Mesendoderm (in vitro differentiated cells): Measurements from ENCODE around the gene MED4.
A peak's percentile ranks its signal among the peaks of the same experiment; 100 is the strongest.
"Not testable (repeated sequence)": the region's sequence is repeated elsewhere in the genome, so short reads cannot be mapped to it uniquely, and the experiment has no call there.

Experiments
- DNase-seq: peaks from one replicate; pipeline ENCODE4 v3.0.0; 2013
- H2AK5ac ChIP-seq: 2 replicates; pipeline ENCODE4 v1.6.1; 2013; ENCODE audit warnings: low read length, inconsistent platforms
- H2BK120ac ChIP-seq: 2 replicates; pipeline ENCODE4 v1.6.1; 2013; ENCODE audit warnings: low read depth, mild to moderate bottlenecking, low read length, moderate library complexity, mixed read lengths
- H2BK15ac ChIP-seq: replicated peaks from 2 replicates; pipeline ENCODE4 v1.6.1; 2013; ENCODE audit warnings: low read depth, mild to moderate bottlenecking, moderate library complexity
- H2BK5ac ChIP-seq: 2 replicates; pipeline ENCODE4 v1.6.1; 2013; ENCODE audit warnings: low read length, inconsistent platforms
- H3K18ac ChIP-seq: 2 replicates; pipeline ENCODE4 v1.6.1; 2013; ENCODE audit warnings: mild to moderate bottlenecking, low read length, mixed read lengths
- H3K23ac ChIP-seq: one replicate; pipeline ENCODE4 v1.6.1; 2013; ENCODE audit warnings: low read length
- H3K27ac ChIP-seq: 2 replicates; pipeline ENCODE4 v1.5.1; 2013; ENCODE audit warnings: low read depth, mild to moderate bottlenecking, inconsistent platforms, low read length, moderate library complexity
- H3K27me3 ChIP-seq: 2 replicates; pipeline ENCODE4 v1.6.1; 2013; ENCODE audit warnings: low read length, control low read depth, mild to moderate bottlenecking, inconsistent platforms; ENCODE audit not compliant: insufficient read depth, poor library complexity
- H3K36me3 ChIP-seq: 2 replicates; pipeline ENCODE4 v1.6.1; 2013; ENCODE audit warnings: low read length, inconsistent platforms; ENCODE audit not compliant: control insufficient read depth, insufficient read depth
- H3K4ac ChIP-seq: one replicate; pipeline ENCODE4 v1.6.1; 2013; ENCODE audit warnings: low read depth, mild to moderate bottlenecking, low read length, moderate library complexity
- H3K4me1 ChIP-seq: 2 replicates; pipeline ENCODE4 v1.6.1; 2013; ENCODE audit warnings: low read depth, low read length, inconsistent platforms; ENCODE audit not compliant: control insufficient read depth
- H3K4me2 ChIP-seq: 2 replicates; pipeline ENCODE4 v1.6.1; 2013; ENCODE audit warnings: low read length
- H3K4me3 ChIP-seq: 2 replicates; pipeline ENCODE4 v1.5.1; 2013; ENCODE audit warnings: mild to moderate bottlenecking, low read length
- H3K56ac ChIP-seq: one replicate; pipeline ENCODE4 v1.6.1; 2013; ENCODE audit warnings: low read length
- H3K79me1 ChIP-seq: 2 replicates; pipeline ENCODE4 v1.6.1; 2013; ENCODE audit warnings: low read length, inconsistent platforms
- H3K79me2 ChIP-seq: 2 replicates; pipeline ENCODE4 v1.6.1; 2013; ENCODE audit warnings: mild to moderate bottlenecking, low read length; ENCODE audit not compliant: control insufficient read depth, insufficient read depth
- H3K9ac ChIP-seq: 2 replicates; pipeline ENCODE4 v1.6.1; 2013; ENCODE audit warnings: low read length, inconsistent platforms
- H4K5ac ChIP-seq: one replicate; pipeline ENCODE4 v1.6.1; 2013; ENCODE audit warnings: low read length
- H4K8ac ChIP-seq: one replicate; pipeline ENCODE4 v1.6.1; 2013; ENCODE audit warnings: low read depth, mild to moderate bottlenecking, control low read depth, low read length, moderate library complexity
- WGBS: extraction: QIAGEN DNeasy Blood & Tissue Kit; methylation state at CpG from one replicate; pipeline ENCODE4 v1.1.7; 2013; ENCODE audit warnings: low lambda C conversion rate, missing lambda C conversion rate; ENCODE audit not compliant: insufficient coverage; ENCODE audit errors: extremely low coverage; 5-methylcytosine and 5-hydroxymethylcytosine counted together

MED4 gene

DNA sequence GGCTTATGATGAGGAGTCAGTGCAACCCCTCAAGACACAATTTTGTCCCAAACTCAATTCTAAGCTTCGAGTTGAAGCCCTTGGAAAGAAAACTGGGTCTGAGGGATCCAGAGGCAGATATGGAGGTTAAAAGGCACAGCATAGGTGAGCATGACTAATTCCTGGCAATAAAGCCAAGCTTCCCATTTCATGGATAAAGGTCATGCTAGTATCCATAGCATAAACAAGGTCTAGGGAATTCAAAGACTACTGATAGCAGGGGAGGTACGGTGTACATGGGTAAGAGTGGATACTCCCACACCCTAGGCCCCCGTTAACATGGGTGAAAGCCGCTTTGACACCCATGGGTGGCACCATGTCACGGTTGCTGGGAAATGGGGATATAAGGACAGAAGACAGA lies 24.0 kb downstream of the MED4 start:
- H3K27ac ChIP-seq: no peak overlapping the region

GRCh38 chr13:48069573-48069972 lies 25.3 kb downstream of the MED4 start:
- H3K23ac ChIP-seq: no peak overlapping the region
- H2BK120ac ChIP-seq: no peak overlapping the region
- no peak overlapping the region for H2BK5ac ChIP-seq
- no peak overlapping the region for H3K9ac ChIP-seq
- peaks cover 12% of the 10 kb centered on the region for H3K36me3 ChIP-seq
- no CpG with 5 or more reads among the region's 1 CpG for WGBS
- H3K27me3 ChIP-seq: no peaks in the 10 kb centered on the region
- H4K5ac ChIP-seq: no peak overlapping the region
- H3K79me1 ChIP-seq: no peaks in the 10 kb centered on the region
- DNase-seq: peak; percentile 56
- no peak overlapping the region for H3K4ac ChIP-seq
- H3K79me2 ChIP-seq: no peaks in the 10 kb centered on the region
- no peak overlapping the region for H3K4me2 ChIP-seq
- H4K8ac ChIP-seq: no peak overlapping the region
- H2BK15ac ChIP-seq: no peak overlapping the region
- no peak overlapping the region for H3K56ac ChIP-seq
- H3K18ac ChIP-seq: no peak overlapping the region
- no peak overlapping the region for H3K4me3 ChIP-seq
- no peaks in the 10 kb centered on the region for H3K4me1 ChIP-seq
- H2AK5ac ChIP-seq: no peak overlapping the region
- H3K27ac ChIP-seq: no peak overlapping the region

More for the DNA sequence above, 24.0 kb downstream of the MED4 start:
- Histone ChIP-seq H3K4me2 (no peak overlapping the region), H3K4me1 (no peaks in the 10 kb centered on the region), H3K9ac (no peak overlapping the region), H3K4me3 (no peak overlapping the region), H2BK15ac (no peak overlapping the region), H3K79me2 (no peaks in the 10 kb centered on the region), H3K36me3 (peaks cover 12% of the 10 kb centered on the region), H3K18ac (no peak overlapping the region), H4K5ac (no peak overlapping the region), H3K27me3 (no peaks in the 10 kb centered on the region), H3K23ac (no peak overlapping the region), H4K8ac (no peak overlapping the region), H3K56ac (no peak overlapping the region), H2BK5ac (no peak overlapping the region), H3K4ac (no peak overlapping the region), H3K79me1 (no peaks in the 10 kb centered on the region), H2BK120ac (no peak overlapping the region), H2AK5ac (no peak overlapping the region)
- peak; percentile 28 for DNase-seq
- no CpG with 5 or more reads among the region's 5 CpGs for WGBS

GRCh38 chr13:48068952-48069351 lies 26.0 kb downstream of the MED4 start:
- H3K18ac ChIP-seq: no peak overlapping the region
- H4K5ac ChIP-seq: no peak overlapping the region
- no peak overlapping the region for H3K9ac ChIP-seq
- no peak overlapping the region for H2BK120ac ChIP-seq
- H3K56ac ChIP-seq: no peak overlapping the region
- H2BK15ac ChIP-seq: no peak overlapping the region
- H3K36me3 ChIP-seq: peaks cover 12% of the 10 kb centered on the region
- H3K27ac ChIP-seq: no peak overlapping the region
- no peaks in the 10 kb centered on the region for H3K79me1 ChIP-seq
- H3K4me2 ChIP-seq: no peak overlapping the region
- no CpG with 5 or more reads among the region's 2 CpGs for WGBS
- H3K4ac ChIP-seq: no peak overlapping the region
- no peak overlapping the region for H3K23ac ChIP-seq
- no peak overlapping the region for H2BK5ac ChIP-seq
- H3K4me1 ChIP-seq: no peaks in the 10 kb centered on the region
- H3K27me3 ChIP-seq: no peaks in the 10 kb centered on the region
- no peak overlapping the region for H3K4me3 ChIP-seq
- no peak overlapping the region for H2AK5ac ChIP-seq
- H4K8ac ChIP-seq: no peak overlapping the region
- no peaks in the 10 kb centered on the region for H3K79me2 ChIP-seq
- no peak for DNase-seq

DNA sequence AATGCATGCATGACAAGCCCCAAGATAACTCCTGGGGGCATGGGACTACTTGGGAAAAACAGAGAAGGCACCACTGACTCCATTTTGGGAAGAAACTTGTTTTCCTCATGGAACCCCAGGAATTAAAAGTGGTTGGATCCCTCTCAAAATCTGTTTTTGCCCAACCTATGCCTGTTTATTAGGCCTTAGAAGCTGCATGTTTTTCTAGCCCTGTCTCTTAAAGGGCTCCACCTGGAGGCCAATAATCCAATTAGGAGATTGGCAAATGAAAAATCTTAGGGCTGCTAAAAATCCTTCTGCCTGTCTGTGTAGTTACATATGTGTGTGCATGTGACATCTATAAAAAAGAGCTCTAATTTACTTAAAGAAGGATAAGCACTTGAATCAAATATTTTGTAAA lies 26.9 kb downstream of the MED4 start:
- H4K8ac ChIP-seq: no peak overlapping the region
- no peak overlapping the region for H3K23ac ChIP-seq
- no peak overlapping the region for H3K4ac ChIP-seq
- H3K79me2 ChIP-seq: no peaks in the 10 kb centered on the region
- peaks cover 10% of the 10 kb centered on the region for H3K36me3 ChIP-seq
- H3K79me1 ChIP-seq: no peaks in the 10 kb centered on the region
- no peak overlapping the region for H3K27ac ChIP-seq
- no peak overlapping the region for H2BK15ac ChIP-seq
- H3K4me2 ChIP-seq: no peak overlapping the region
- H3K4me1 ChIP-seq: no peaks in the 10 kb centered on the region
- DNase-seq: no peak
- H2BK120ac ChIP-seq: no peak overlapping the region
- H3K18ac ChIP-seq: no peak overlapping the region
- no peak overlapping the region for H2AK5ac ChIP-seq
- no peak overlapping the region for H3K4me3 ChIP-seq
- no peaks in the 10 kb centered on the region for H3K27me3 ChIP-seq
- H2BK5ac ChIP-seq: no peak overlapping the region
- H3K9ac ChIP-seq: no peak overlapping the region
- no peak overlapping the region for H3K56ac ChIP-seq
- H4K5ac ChIP-seq: no peak overlapping the region

- no peak overlapping the region for H2BK120ac ChIP-seq
- no peak overlapping the region for H3K27ac ChIP-seq
- no peak overlapping the region for H2BK15ac ChIP-seq
- no CpG with 5 or more reads among the region's 3 CpGs for WGBS
- H3K23ac ChIP-seq: no peak overlapping the region
- H3K27me3 ChIP-seq: no peaks in the 10 kb centered on the region
- H3K4me3 ChIP-seq: no peak overlapping the region
- no peaks in the 10 kb centered on the region for H3K79me2 ChIP-seq
- H3K9ac ChIP-seq: no peak overlapping the region
- peaks cover 4% of the 10 kb centered on the region for H3K36me3 ChIP-seq
- no peak overlapping the region for H3K4ac ChIP-seq
- H3K56ac ChIP-seq: no peak overlapping the region
- H2BK5ac ChIP-seq: no peak overlapping the region
- H3K4me2 ChIP-seq: no peak overlapping the region
- no peak overlapping the region for H4K5ac ChIP-seq
- no peak overlapping the region for H2AK5ac ChIP-seq
- no peaks in the 10 kb centered on the region for H3K4me1 ChIP-seq
- H3K79me1 ChIP-seq: no peaks in the 10 kb centered on the region
- H3K18ac ChIP-seq: no peak overlapping the region
- no peak overlapping the region for H4K8ac ChIP-seq
- DNase-seq: no peak
Observed at GRCh38 chr13:48066310-48066989, 28.5 kb downstream of the MED4 start.

DNA sequence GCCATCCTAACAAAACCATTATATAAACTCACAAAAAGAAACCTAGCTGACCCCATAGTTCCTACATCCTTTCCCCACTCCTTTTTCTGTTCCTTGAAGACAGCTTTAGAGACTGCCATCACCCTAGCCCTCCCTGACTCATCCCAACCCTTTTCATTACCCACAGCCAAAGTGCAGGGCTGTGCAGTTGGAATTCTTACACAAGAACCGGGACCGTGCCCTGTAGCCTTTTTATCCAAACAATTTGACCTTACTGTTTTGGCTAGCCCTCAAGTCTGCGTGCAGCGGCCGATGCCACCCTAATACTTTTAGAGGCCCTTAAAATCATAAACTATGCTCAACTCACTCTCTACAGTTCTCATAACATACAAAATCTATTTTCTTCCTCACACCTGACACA lies 35.0 kb downstream of the MED4 start:
- H3K27me3 ChIP-seq, H3K4me3 ChIP-seq, H4K8ac ChIP-seq, H2BK15ac ChIP-seq, H2AK5ac ChIP-seq, H2BK120ac ChIP-seq, H3K23ac ChIP-seq, H3K9ac ChIP-seq, H3K18ac ChIP-seq, H3K4me2 ChIP-seq, H4K5ac ChIP-seq, H3K4me1 ChIP-seq, H3K79me1 ChIP-seq, H2BK5ac ChIP-seq, H3K36me3 ChIP-seq, H3K56ac ChIP-seq, H3K79me2 ChIP-seq, H3K4ac ChIP-seq, DNase-seq, H3K27ac ChIP-seq: not testable (repeated sequence)
- no CpG with 5 or more reads among the region's 5 CpGs for WGBS
